Neural cell (in vitro differentiated cells): ENCODE results near the gene SSR4.
"Not testable (repeated sequence)": the region's sequence is repeated elsewhere in the genome, so short reads cannot be mapped to it uniquely, and the experiment has no call there.

Experiments
- EP300 ChIP-seq: fragments of 450-650 bp; conservative IDR thresholded peaks from 2 replicates; pipeline ENCODE4 v1.6.1; 2014; ENCODE audit warnings: antibody characterized with exemption, mild to moderate bottlenecking, moderate library complexity; ENCODE audit not compliant: poor library complexity, severe bottlenecking
- MXI1 ChIP-seq: fragments of 450-650 bp; conservative IDR thresholded peaks from 2 replicates; pipeline ENCODE4 v1.6.1; 2014; ENCODE audit warnings: antibody characterized with exemption, mild to moderate bottlenecking; ENCODE audit not compliant: poor library complexity, severe bottlenecking
- POLR2AphosphoS5 ChIP-seq: IDR thresholded peaks from 2 replicates; pipeline ENCODE4 v1.6.1; 2012
- RAD21 ChIP-seq: fragments of 450-650 bp; conservative IDR thresholded peaks from 2 replicates; pipeline ENCODE4 v1.6.1; 2014; ENCODE audit warnings: antibody characterized with exemption, mild to moderate bottlenecking, moderate library complexity
- SMC3 ChIP-seq: fragments of 450-650 bp; conservative IDR thresholded peaks from 2 replicates; pipeline ENCODE4 v1.6.1; 2014; ENCODE audit warnings: antibody characterized with exemption, mild to moderate bottlenecking, moderate library complexity; ENCODE audit not compliant: poor library complexity
- TF ChIP-seq, protein P1 (sequence below): fragments of 450-650 bp; IDR thresholded peaks from 2 replicates; pipeline ENCODE4 v1.5.1; 2014; ENCODE audit warnings: antibody characterized with exemption, mild to moderate bottlenecking, moderate library complexity; ENCODE audit not compliant: poor library complexity, severe bottlenecking
- TF ChIP-seq, protein P2 (sequence below): IDR thresholded peaks from 2 replicates; pipeline ENCODE4 v1.6.1; 2012; ENCODE audit warnings: borderline replicate concordance

DNA sequence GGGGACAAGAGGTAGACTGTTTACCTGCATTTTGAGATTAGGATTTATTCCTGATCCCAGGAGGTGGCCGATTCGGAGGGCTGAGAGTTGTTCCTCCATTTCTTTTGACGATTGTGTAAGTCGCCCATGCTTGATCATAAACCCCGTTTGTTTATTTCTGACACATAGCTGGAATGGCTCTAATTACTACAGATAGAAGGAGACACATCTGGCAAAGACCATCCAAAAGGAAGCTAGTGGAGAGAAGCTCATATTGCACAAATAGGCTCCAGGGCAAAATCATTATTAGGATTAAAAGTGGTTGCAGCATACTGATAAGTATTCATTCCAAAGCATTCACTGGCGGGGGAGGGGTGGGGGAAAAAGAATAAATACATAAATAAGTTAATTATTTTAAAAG is 47.5 kb upstream of the SSR4 start:
- TF ChIP-seq, protein P1, sequence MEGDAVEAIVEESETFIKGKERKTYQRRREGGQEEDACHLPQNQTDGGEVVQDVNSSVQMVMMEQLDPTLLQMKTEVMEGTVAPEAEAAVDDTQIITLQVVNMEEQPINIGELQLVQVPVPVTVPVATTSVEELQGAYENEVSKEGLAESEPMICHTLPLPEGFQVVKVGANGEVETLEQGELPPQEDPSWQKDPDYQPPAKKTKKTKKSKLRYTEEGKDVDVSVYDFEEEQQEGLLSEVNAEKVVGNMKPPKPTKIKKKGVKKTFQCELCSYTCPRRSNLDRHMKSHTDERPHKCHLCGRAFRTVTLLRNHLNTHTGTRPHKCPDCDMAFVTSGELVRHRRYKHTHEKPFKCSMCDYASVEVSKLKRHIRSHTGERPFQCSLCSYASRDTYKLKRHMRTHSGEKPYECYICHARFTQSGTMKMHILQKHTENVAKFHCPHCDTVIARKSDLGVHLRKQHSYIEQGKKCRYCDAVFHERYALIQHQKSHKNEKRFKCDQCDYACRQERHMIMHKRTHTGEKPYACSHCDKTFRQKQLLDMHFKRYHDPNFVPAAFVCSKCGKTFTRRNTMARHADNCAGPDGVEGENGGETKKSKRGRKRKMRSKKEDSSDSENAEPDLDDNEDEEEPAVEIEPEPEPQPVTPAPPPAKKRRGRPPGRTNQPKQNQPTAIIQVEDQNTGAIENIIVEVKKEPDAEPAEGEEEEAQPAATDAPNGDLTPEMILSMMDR: not testable (repeated sequence)
- not testable (repeated sequence) for TF ChIP-seq EP300, MXI1, RAD21, POLR2AphosphoS5, SMC3
- TF ChIP-seq, protein P2, sequence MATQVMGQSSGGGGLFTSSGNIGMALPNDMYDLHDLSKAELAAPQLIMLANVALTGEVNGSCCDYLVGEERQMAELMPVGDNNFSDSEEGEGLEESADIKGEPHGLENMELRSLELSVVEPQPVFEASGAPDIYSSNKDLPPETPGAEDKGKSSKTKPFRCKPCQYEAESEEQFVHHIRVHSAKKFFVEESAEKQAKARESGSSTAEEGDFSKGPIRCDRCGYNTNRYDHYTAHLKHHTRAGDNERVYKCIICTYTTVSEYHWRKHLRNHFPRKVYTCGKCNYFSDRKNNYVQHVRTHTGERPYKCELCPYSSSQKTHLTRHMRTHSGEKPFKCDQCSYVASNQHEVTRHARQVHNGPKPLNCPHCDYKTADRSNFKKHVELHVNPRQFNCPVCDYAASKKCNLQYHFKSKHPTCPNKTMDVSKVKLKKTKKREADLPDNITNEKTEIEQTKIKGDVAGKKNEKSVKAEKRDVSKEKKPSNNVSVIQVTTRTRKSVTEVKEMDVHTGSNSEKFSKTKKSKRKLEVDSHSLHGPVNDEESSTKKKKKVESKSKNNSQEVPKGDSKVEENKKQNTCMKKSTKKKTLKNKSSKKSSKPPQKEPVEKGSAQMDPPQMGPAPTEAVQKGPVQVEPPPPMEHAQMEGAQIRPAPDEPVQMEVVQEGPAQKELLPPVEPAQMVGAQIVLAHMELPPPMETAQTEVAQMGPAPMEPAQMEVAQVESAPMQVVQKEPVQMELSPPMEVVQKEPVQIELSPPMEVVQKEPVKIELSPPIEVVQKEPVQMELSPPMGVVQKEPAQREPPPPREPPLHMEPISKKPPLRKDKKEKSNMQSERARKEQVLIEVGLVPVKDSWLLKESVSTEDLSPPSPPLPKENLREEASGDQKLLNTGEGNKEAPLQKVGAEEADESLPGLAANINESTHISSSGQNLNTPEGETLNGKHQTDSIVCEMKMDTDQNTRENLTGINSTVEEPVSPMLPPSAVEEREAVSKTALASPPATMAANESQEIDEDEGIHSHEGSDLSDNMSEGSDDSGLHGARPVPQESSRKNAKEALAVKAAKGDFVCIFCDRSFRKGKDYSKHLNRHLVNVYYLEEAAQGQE: not testable (repeated sequence)
